A673 (cell line): ENCODE measurements around the gene HMCN2. TPM values are rescaled to one million over a fixed set of nuclear protein-coding genes. Genes with fewer than 3 reads are reported as not detected.

Source experiments
- BruUV-seq: library from RNA; stranded (reverse); fragments of 400-500 nt; replicated peaks from 2 replicates; lab custom pipeline; 2021; lab: Mats Ljungman, UMichigan
- CTCF ChIA-PET: fragments of 300-600 bp; sonication (Branson Sonifier 250); formaldehyde crosslinking; loops from one replicate; lab custom pipeline; 2022; ENCODE audit warnings: antibody characterized with exemption; lab: Charles Lee
- POLR2A ChIA-PET: fragments of 300-600 bp; sonication (Branson Sonifier 250); formaldehyde crosslinking; loops from one replicate; lab custom pipeline; 2022; ENCODE audit warnings: antibody characterized with exemption; ENCODE audit not compliant: low non-redundant PET; lab: Charles Lee
- DNase-seq: peaks from one replicate; pipeline ENCODE4 v3.0.0-alpha.2; 2015; ENCODE audit warnings: low spot score
- H3K27ac ChIP-seq: fragments of 200-600 bp; sonication (generic); 2 replicates; pipeline ENCODE4 v1.5.1; 2016; ENCODE audit warnings: mixed run types, low read depth, mild to moderate bottlenecking, mixed read lengths, antibody characterized with exemption, low read length; ENCODE audit not compliant: poor library complexity, severe bottlenecking
- H3K27me3 ChIP-seq: fragments of 200-600 bp; sonication (generic); replicated peaks from 2 replicates; pipeline ENCODE4 v1.6.1; 2017; ENCODE audit warnings: mixed run types, low read depth, mild to moderate bottlenecking, mixed read lengths, antibody characterized with exemption, low read length; ENCODE audit not compliant: insufficient read depth, poor library complexity
- H3K36me3 ChIP-seq: fragments of 200-600 bp; sonication (generic); 2 replicates; pipeline ENCODE4 v1.6.1; 2016; ENCODE audit warnings: mixed run types, mild to moderate bottlenecking, mixed read lengths, antibody characterized with exemption, low read length; ENCODE audit not compliant: insufficient read depth, poor library complexity, severe bottlenecking
- H3K4me1 ChIP-seq: fragments of 200-600 bp; sonication (generic); 2 replicates; pipeline ENCODE4 v1.6.1; 2017; ENCODE audit warnings: mixed run types, mild to moderate bottlenecking, mixed read lengths, antibody characterized with exemption, low read length; ENCODE audit not compliant: insufficient read depth, poor library complexity, severe bottlenecking
- H3K4me3 ChIP-seq: fragments of 200-600 bp; sonication (generic); 2 replicates; pipeline ENCODE4 v1.5.1; 2016; ENCODE audit warnings: low read depth, mixed run types, mild to moderate bottlenecking, mixed read lengths, low read length; ENCODE audit not compliant: poor library complexity, severe bottlenecking
- H3K9me3 ChIP-seq: fragments of 200-600 bp; sonication (generic); 2 replicates; pipeline ENCODE4 v1.6.1; 2016; ENCODE audit warnings: mixed run types, low read depth, mild to moderate bottlenecking, mixed read lengths, antibody characterized with exemption, low read length; ENCODE audit not compliant: poor library complexity, severe bottlenecking
- CTCF ChIP-seq: fragments of 300-800, 200-600 bp; sonication (generic); conservative IDR thresholded peaks from 2 replicates; pipeline ENCODE4 v1.5.1; 2017; ENCODE audit warnings: low read depth, mild to moderate bottlenecking, antibody characterized with exemption, low read length, moderate library complexity, mixed read lengths
- EZH2 ChIP-seq: fragments of 200-600 bp; sonication (generic); IDR thresholded peaks from 2 replicates; pipeline ENCODE4 v1.6.1; 2017; ENCODE audit warnings: borderline replicate concordance, low read depth, mild to moderate bottlenecking, mixed read lengths, antibody characterized with exemption, low read length; ENCODE audit not compliant: poor library complexity, severe bottlenecking
- intact Hi-C: fragments of 100-400 bp; cut with micrococcal nuclease; formaldehyde crosslinking; loops from one replicate; pipeline ENCODE4 v1.10.0; 2022; ENCODE audit not compliant: unreplicated experiment
- total RNA-seq: library from RNA; stranded (reverse); gene quantifications from 2 replicates; pipeline ENCODE4 v1.2.3, GENCODE V29; 2021

HMCN2 gene
- total RNA-seq, 1 experiment from 2014 or later, result 0.28 TPM

- Histone ChIP-seq H3K27ac (peak within 1 kb of the TSS; percentile 16), H3K36me3 (no peaks in the 10 kb centered on the region), H3K4me1 (peaks cover 41% of the 10 kb centered on the region), H3K27me3 (no peaks in the 10 kb centered on the region), H3K9me3 (peaks cover 8% of the 10 kb centered on the region), H3K4me3 (peak within 1 kb of the TSS; percentile 46)
- ChIA-PET CTCF (no interaction called here), POLR2A (no interaction called here)
- no TSS peak for BruUV-seq
- TF ChIP-seq EZH2 (no peak), CTCF (no peak)
- intact Hi-C loops, result no loop called here
- DNase-seq, result no peak
Measured at GRCh38 chr9:130444565-130445221, 179.1 kb downstream of the HMCN2 start, which contains the start of gene ASS1. ASS1 (plus strand) TSS chr9:130444961; CDS start chr9:130452229, 7,268 bp downstream.

- Histone ChIP-seq H3K36me3 (no peaks in the 10 kb centered on the region), H3K27me3 (no peaks in the 10 kb centered on the region), H3K4me1 (peaks cover 41% of the 10 kb centered on the region), H3K9me3 (peaks cover 8% of the 10 kb centered on the region), H3K4me3 (peak overlapping the region; percentile 46), H3K27ac (peak overlapping the region; percentile 16)
- DNase-seq, result no peak
- ChIA-PET POLR2A (interaction anchor here (0.6 kb wide), 1 partner anchor 428 kb away, joined by 9 read pairs; no protein-coding TSS in a partner anchor), CTCF (no interaction called here)
- no TSS peak for BruUV-seq
- TF ChIP-seq CTCF (no peak), EZH2 (no peak)
- intact Hi-C loops, result no loop called here
Measured at GRCh38 chr9:130445268-130445983, 179.9 kb downstream of the HMCN2 start.

- Histone ChIP-seq H3K4me3 (no peak overlapping the region), H3K4me1 (peaks cover 42% of the 10 kb centered on the region), H3K36me3 (no peaks in the 10 kb centered on the region), H3K27ac (peak overlapping the region; percentile 53), H3K9me3 (peaks cover 2% of the 10 kb centered on the region), H3K27me3 (no peaks in the 10 kb centered on the region)
- DNase-seq, result peak; percentile 51
- BruUV-seq, result no TSS peak
- ChIA-PET CTCF (no interaction called here), POLR2A (interaction anchor here (0.6 kb wide), 1 partner anchor 429 kb away, joined by 9 read pairs; no protein-coding TSS in a partner anchor)
- TF ChIP-seq CTCF (no peak), EZH2 (no peak)
- intact Hi-C loops, result no loop called here
Measured at GRCh38 chr9:130446101-130446861, 180.7 kb downstream of the HMCN2 start.
